HepG2 (cell line): Measurements from ENCODE around the gene MAN2A1. TPM values are rescaled to one million over a fixed set of nuclear protein-coding genes. Genes with fewer than 3 reads are reported as not detected.

Source experiments
- AFF4 ChIP-seq: sonication (generic); formaldehyde crosslinking; IDR thresholded peaks from 2 replicates; pipeline ENCODE4 v1.4.0; 2020; ENCODE audit warnings: missing genetic modification reagents
- ARID4A ChIP-seq: sonication (generic); formaldehyde crosslinking; IDR thresholded peaks from 2 replicates; pipeline ENCODE4 v1.5.0; 2020; ENCODE audit warnings: mild to moderate bottlenecking, missing genetic modification reagents, borderline replicate concordance
- ATF7-NPFF ChIP-seq: sonication (generic); formaldehyde crosslinking; IDR thresholded peaks from 2 replicates; pipeline ENCODE4 v1.8.1; 2023; ENCODE audit warnings: mild to moderate bottlenecking, low read depth, missing genetic modification reagents, moderate library complexity
- CREBL2 ChIP-seq: sonication (generic); formaldehyde crosslinking; IDR thresholded peaks from 2 replicates; pipeline ENCODE4 v1.8.1; 2023; ENCODE audit warnings: missing genetic modification reagents, mild to moderate bottlenecking, borderline replicate concordance
- MED1 ChIP-seq: sonication (generic); formaldehyde crosslinking; IDR thresholded peaks from 2 replicates; pipeline ENCODE4 v1.4.0; 2020; ENCODE audit warnings: missing genetic modification reagents
- NR2F6 ChIP-seq, 2 experiments: IDR thresholded peaks; 2 replicates each; pipeline ENCODE4 v1.6.1; 2016; ENCODE audit warnings: antibody characterized with exemption in 1 of 2, mild to moderate bottlenecking in 1 of 2
- SIN3A ChIP-seq: IDR thresholded peaks from 2 replicates; pipeline ENCODE4 v1.6.1; 2011; ENCODE audit warnings: low read depth, mild to moderate bottlenecking, control low read depth, low read length, borderline replicate concordance
- THRA ChIP-seq: sonication (generic); formaldehyde crosslinking; IDR thresholded peaks from 2 replicates; pipeline ENCODE4 v1.4.0; 2020; ENCODE audit warnings: missing genetic modification reagents, borderline replicate concordance
- ZHX2 ChIP-seq, 2 experiments: sonication (generic) in 1 of 2; formaldehyde crosslinking in 1 of 2; IDR thresholded peaks; 2 replicates each; pipeline versions ENCODE4 v1.6.1 to v1.9.0; 2014 to 2022; ENCODE audit warnings: antibody characterized with exemption in 1 of 2, borderline replicate concordance in 1 of 2, inconsistent platforms in 1 of 2, low read depth in 1 of 2, missing genetic modification reagents in 1 of 2
- ZKSCAN8 ChIP-seq: IDR thresholded peaks from 2 replicates; pipeline ENCODE4 v1.6.1; 2016; ENCODE audit warnings: borderline replicate concordance, missing genetic modification reagents, missing compliant biosample characterization
- ZNF83 ChIP-seq: sonication (generic); formaldehyde crosslinking; IDR thresholded peaks from 2 replicates; pipeline ENCODE4 v1.4.0; 2020; ENCODE audit warnings: missing genetic modification reagents, mild to moderate bottlenecking, borderline replicate concordance
- polyA plus RNA-seq, 8 experiments: library from polyadenylated mRNA; depleted of rRNA in 3 of 8; stranded (reverse) in 7 of 8; unstranded in 1 of 8; fragments of >200 nt; fragmentation: Illumina TruSeq in 4 of 8; extraction: Trizol in 4 of 8; gene quantifications; 2 replicates each; pipeline versions ENCODE4 v1.2.1 to v1.2.3, GENCODE V29; 2011 to 2016; ENCODE audit warnings: low read depth in 4 of 8, missing spikeins in 1 of 8, mixed read lengths in 1 of 8; ENCODE audit not compliant: insufficient read depth in 1 of 8
- total RNA-seq, 5 experiments: library from RNA; depleted of rRNA; stranded (reverse); fragments of >200 nt; fragmentation: Illumina TruSeq; extraction: Trizol; gene quantifications; 2 replicates each; pipeline ENCODE4 v1.2.3, GENCODE V29; 2016; ENCODE audit warnings: low read depth in 1 of 5

Gene MAN2A1
- total and polyA plus RNA-seq, 2 of the 13 experiments (the other 11 are each of a cell fraction or from before 2014, with no cell fraction given): 56.2 to 80.5 TPM

- no peak for TF ChIP-seq NR2F6 (IDR thresholded peaks at IDR 0.05)
- TF ChIP-seq NR2F6 (CRISPR knock-in tag; IDR thresholded peaks at IDR 0.05): peak; percentile 16; the same call in 1 of the 2 replicates
- no peak for TF ChIP-seq ZNF83 (CRISPR knock-in tag)
- 0 out of 2 replicates have a peak, but pooled peaks have one; percentile 22 for TF ChIP-seq THRA (CRISPR knock-in tag)
- peak; percentile 14; the same call in 1 of the 2 replicates for TF ChIP-seq SIN3A
- TF ChIP-seq ARID4A (CRISPR knock-in tag): 0 out of 2 replicates have a peak, but pooled peaks have one; percentile 2
- TF ChIP-seq AFF4 (CRISPR knock-in tag): no peak
- TF ChIP-seq ZHX2 (IDR thresholded peaks at IDR 0.05; ENCODE audit: low read depth): no peak
- no peak for TF ChIP-seq ZHX2 (CRISPR knock-in tag; IDR thresholded peaks at IDR 0.05; ENCODE audit: borderline replicate concordance)
- no peak for TF ChIP-seq MED1 (CRISPR knock-in tag)
- no peak for TF ChIP-seq ZKSCAN8 (CRISPR knock-in tag)
- no peak; the same call in 1 of the 2 replicates for TF ChIP-seq ATF7-NPFF
- peak; percentile 48; the same call in 1 of the 2 replicates for TF ChIP-seq CREBL2 (CRISPR knock-in tag)
These were observed at the start of gene MAN2A1 (continued) for GRCh38 chr5:109689740-109690241.
